NT2/D1 (cell line): ENCODE results near the gene PRR3.

Experiments
- YY1 ChIP-seq: IDR thresholded peaks from 2 replicates; pipeline ENCODE4 v1.6.1; 2011; ENCODE audit not compliant: insufficient read length, insufficient read depth
- ZNF274 ChIP-seq: IDR thresholded peaks from 2 replicates; pipeline ENCODE4 v1.6.1; 2011; ENCODE audit warnings: mild to moderate bottlenecking, low read depth, low read length

DNA sequence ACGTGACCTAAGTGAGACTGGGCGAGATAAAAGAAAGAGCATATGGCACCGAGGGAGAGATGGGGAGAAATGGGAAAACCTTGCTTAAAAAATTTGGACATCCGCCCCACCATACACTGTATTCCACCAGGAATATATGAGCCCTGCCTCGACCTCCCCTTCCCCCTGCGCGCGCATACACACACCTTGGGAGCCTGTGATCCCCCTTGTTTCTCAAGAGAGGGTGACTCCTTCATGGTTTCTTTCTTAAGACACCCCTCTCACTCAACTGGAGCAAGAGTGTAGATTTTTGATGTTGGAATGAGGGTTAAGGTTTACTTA, 14.6 kb downstream of the PRR3 start:
- TF ChIP-seq YY1 (no peak), ZNF274 (no peak)
